DOHH2 (cell line): ENCODE data around the gene DGUOK.

Experiments used
- EZH2phosphoT487 ChIP-seq: fragments of 200-600 bp; sonication (generic); IDR thresholded peaks from 2 replicates; pipeline ENCODE4 v1.6.1; 2017; ENCODE audit warnings: borderline replicate concordance, mild to moderate bottlenecking, antibody characterized with exemption, low read length, moderate library complexity, mixed read lengths
- TF ChIP-seq, protein P1 (sequence below): fragments of 200-600 bp; sonication (generic); IDR thresholded peaks from one replicate; pipeline ENCODE4 v1.5.1; 2014; ENCODE audit warnings: antibody characterized with exemption, mild to moderate bottlenecking, low read depth, low read length; ENCODE audit not compliant: poor library complexity, severe bottlenecking

DNA sequence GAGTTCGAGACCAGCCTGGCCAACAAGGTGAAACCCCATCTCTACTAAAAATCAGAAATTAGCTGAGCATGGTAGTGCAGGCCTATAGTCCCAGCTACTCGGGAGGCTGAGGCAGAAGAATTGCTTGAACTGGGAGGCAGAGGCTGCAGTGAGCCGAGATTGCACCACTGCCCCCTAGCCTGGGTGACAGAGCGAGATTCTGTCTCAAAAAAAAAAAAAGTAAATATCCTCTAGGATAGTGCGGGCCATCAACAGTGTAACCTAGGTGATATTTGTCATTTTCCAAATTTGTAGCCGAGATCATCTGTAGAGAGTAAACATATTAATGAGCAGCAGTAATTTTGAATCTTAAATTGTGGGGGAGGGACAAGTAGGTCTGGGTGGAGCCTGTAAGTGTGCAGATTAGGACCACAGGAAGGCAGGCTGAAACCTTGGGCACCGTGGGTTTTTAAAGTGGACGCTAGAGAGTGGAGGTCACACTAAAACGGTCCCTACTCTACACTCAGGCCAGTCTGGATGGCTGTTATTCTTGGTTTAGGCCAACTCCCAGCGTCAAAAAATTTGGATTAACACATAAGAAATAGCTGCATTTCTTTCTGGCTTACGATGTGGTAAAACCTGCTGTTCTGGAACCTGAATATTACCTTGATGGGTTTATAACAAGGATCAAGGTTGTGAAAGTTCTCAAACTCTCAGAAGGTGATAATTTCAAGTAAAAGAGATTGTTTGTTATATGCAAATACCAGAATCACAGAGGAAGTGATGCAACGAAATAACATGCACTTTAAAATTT lies 35.3 kb downstream of the DGUOK start:
- TF ChIP-seq, protein P1, sequence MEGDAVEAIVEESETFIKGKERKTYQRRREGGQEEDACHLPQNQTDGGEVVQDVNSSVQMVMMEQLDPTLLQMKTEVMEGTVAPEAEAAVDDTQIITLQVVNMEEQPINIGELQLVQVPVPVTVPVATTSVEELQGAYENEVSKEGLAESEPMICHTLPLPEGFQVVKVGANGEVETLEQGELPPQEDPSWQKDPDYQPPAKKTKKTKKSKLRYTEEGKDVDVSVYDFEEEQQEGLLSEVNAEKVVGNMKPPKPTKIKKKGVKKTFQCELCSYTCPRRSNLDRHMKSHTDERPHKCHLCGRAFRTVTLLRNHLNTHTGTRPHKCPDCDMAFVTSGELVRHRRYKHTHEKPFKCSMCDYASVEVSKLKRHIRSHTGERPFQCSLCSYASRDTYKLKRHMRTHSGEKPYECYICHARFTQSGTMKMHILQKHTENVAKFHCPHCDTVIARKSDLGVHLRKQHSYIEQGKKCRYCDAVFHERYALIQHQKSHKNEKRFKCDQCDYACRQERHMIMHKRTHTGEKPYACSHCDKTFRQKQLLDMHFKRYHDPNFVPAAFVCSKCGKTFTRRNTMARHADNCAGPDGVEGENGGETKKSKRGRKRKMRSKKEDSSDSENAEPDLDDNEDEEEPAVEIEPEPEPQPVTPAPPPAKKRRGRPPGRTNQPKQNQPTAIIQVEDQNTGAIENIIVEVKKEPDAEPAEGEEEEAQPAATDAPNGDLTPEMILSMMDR = peak; percentile 9
- TF ChIP-seq EZH2phosphoT487 = no peak
